Naive thymus-derived CD4-positive, alpha-beta T cell (primary cell): ENCODE data around the gene SAMMSON. TPM values are rescaled to one million over a fixed set of nuclear protein-coding genes. Genes with fewer than 3 reads are reported as not detected.

ENCODE experiments used
- ATAC-seq: fragments of 150-1000 bp; cut with Tn5 transposase; 2 replicates; pipeline ENCODE4 v1.10.0; 2021; ENCODE audit warnings: mild to moderate bottlenecking, moderate library complexity
- CTCF ChIA-PET: fragments of 350-600 bp; sonication (Branson Sonifier 250); formaldehyde crosslinking; loops from one replicate; lab custom pipeline; 2021; ENCODE audit warnings: antibody characterized with exemption; lab: Charles Lee
- POLR2A ChIA-PET: fragments of 350-600 bp; sonication (Branson Sonifier 250); formaldehyde crosslinking; loops from one replicate; lab custom pipeline; 2021; ENCODE audit warnings: antibody characterized with exemption, inconsistent platforms; lab: Charles Lee
- DNase-seq, 9 donors: peaks; one replicate each; pipeline versions ENCODE4 v3.0.0 to v3.0.0-alpha.2; 2020 to 2022; ENCODE audit warnings: mixed read lengths in 1 of 9
- H3K27ac ChIP-seq: one replicate; pipeline ENCODE4 v1.7.0; 2013; ENCODE audit warnings: mild to moderate bottlenecking, low read depth, low read length, moderate library complexity
- H3K27me3 ChIP-seq, 2 donors: one replicate each; pipeline ENCODE4 v1.7.0; 2013; ENCODE audit warnings: low read length in 2 of 2, mild to moderate bottlenecking in 2 of 2, moderate library complexity in 2 of 2; ENCODE audit not compliant: control insufficient read depth in 2 of 2, insufficient read depth in 2 of 2
- H3K36me3 ChIP-seq, 3 experiments: 1 replicate in 2 of 3; 2 replicates in 1 of 3; pipeline ENCODE4 v1.7.0; 2013; ENCODE audit warnings: low read length in 3 of 3, mild to moderate bottlenecking in 3 of 3, moderate library complexity in 1 of 3; ENCODE audit not compliant: insufficient read depth in 3 of 3, control insufficient read depth in 2 of 3
- H3K4me1 ChIP-seq, 2 donors: one replicate each; pipeline ENCODE4 v1.7.0; 2013; ENCODE audit warnings: low read length in 2 of 2, mild to moderate bottlenecking in 2 of 2, moderate library complexity in 1 of 2; ENCODE audit not compliant: control insufficient read depth in 2 of 2, insufficient read depth in 2 of 2
- H3K4me3 ChIP-seq: 2 replicates; pipeline ENCODE4 v1.7.0; 2013; ENCODE audit warnings: mild to moderate bottlenecking, low read length
- H3K9me3 ChIP-seq, 3 experiments: 1 replicate in 2 of 3; 2 replicates in 1 of 3; pipeline ENCODE4 v1.7.0; 2013; ENCODE audit warnings: low read length in 3 of 3; ENCODE audit not compliant: control insufficient read depth in 2 of 3
- H3K27ac Mint-ChIP-seq, 9 donors: one replicate each; pipeline ENCODE4 v1.8.0; 2020 to 2022; ENCODE audit warnings: mixed read lengths in 9 of 9, mild to moderate bottlenecking in 8 of 9, moderate library complexity in 5 of 9, inconsistent platforms in 2 of 9
- H3K27me3 Mint-ChIP-seq, 5 donors: one replicate each; pipeline ENCODE4 v1.8.0; 2021 to 2022; ENCODE audit warnings: mixed read lengths in 5 of 5, mild to moderate bottlenecking in 1 of 5
- H3K36me3 Mint-ChIP-seq, 5 donors: one replicate each; pipeline ENCODE4 v1.8.0; 2020 to 2022; ENCODE audit warnings: mixed read lengths in 5 of 5, mild to moderate bottlenecking in 3 of 5, inconsistent platforms in 1 of 5
- H3K4me1 Mint-ChIP-seq, 7 donors: one replicate each; pipeline ENCODE4 v1.8.0; 2020 to 2022; ENCODE audit warnings: mixed read lengths in 7 of 7, mild to moderate bottlenecking in 3 of 7, inconsistent platforms in 1 of 7
- H3K4me3 Mint-ChIP-seq, 10 donors: one replicate each; pipeline ENCODE4 v1.8.0; 2020 to 2022; ENCODE audit warnings: mild to moderate bottlenecking in 10 of 10, mixed read lengths in 10 of 10, moderate library complexity in 6 of 10, inconsistent platforms in 2 of 10
- H3K9me3 Mint-ChIP-seq, 11 donors: one replicate each; pipeline ENCODE4 v1.8.0; 2020 to 2022; ENCODE audit warnings: mixed read lengths in 11 of 11, mild to moderate bottlenecking in 4 of 11, inconsistent platforms in 1 of 11, moderate library complexity in 1 of 11
- intact Hi-C, 2 donors: fragments of 100-400 bp; cut with micrococcal nuclease; formaldehyde crosslinking; loops; one replicate each; pipeline ENCODE4 v1.15.1; 2023
- polyA plus RNA-seq, 2 donors: library from polyadenylated mRNA; unstranded; fragments of 300-500 nt; fragmentation: Illumina TruSeq; gene quantifications; one replicate each; pipeline ENCODE4 v1.2.3, GENCODE V29; 2021
- total RNA-seq, 6 experiments: library from RNA in 5 of 6; stranded (reverse) in 5 of 6; gene quantifications; 1 replicate in 5 of 6; 2 replicates in 1 of 6; pipeline ENCODE4 v1.2.3 and lab custom pipeline; 2021 to 2026

The SAMMSON gene
- total and polyA plus RNA-seq, 7 experiments from 2014 or later, result not detected

GRCh38 chr3:69993757-69994156, 5.8 kb upstream of the SAMMSON start:
- DNase-seq, result no peak
- ChIA-PET POLR2A (no interaction called here), CTCF (no interaction called here)
- peaks cover 0 to 18% (median 7%) of the 10 kb centered on the region in 5 donors for H3K27me3 Mint-ChIP-seq
- H3K27ac Mint-ChIP-seq, result no peak overlapping the region
- no peaks in the 10 kb centered on the region for H3K36me3 Mint-ChIP-seq
- H3K9me3 Mint-ChIP-seq, result peaks cover 0 to 4% (median 0%) of the 10 kb centered on the region in 11 donors
- no peaks in the 10 kb centered on the region for H3K36me3 ChIP-seq
- no peak for ATAC-seq
- H3K4me3 Mint-ChIP-seq, result no peak overlapping the region
- no peak overlapping the region for H3K27ac ChIP-seq
- no peaks in the 10 kb centered on the region for H3K4me1 ChIP-seq
- no peak overlapping the region for H3K4me3 ChIP-seq
- intact Hi-C loops, result no loop called here
- no peaks in the 10 kb centered on the region for H3K9me3 ChIP-seq
- no peaks in the 10 kb centered on the region for H3K27me3 ChIP-seq
- H3K4me1 Mint-ChIP-seq, result no peaks in the 10 kb centered on the region

- ATAC-seq (no peak), DNase-seq (no peak)
- no peak overlapping the region for H3K4me3 ChIP-seq
- H3K9me3 ChIP-seq, result no peaks in the 10 kb centered on the region
- H3K4me1 Mint-ChIP-seq, result no peaks in the 10 kb centered on the region
- no peaks in the 10 kb centered on the region for H3K36me3 ChIP-seq
- H3K4me3 Mint-ChIP-seq, result no peak overlapping the region
- H3K4me1 ChIP-seq, result no peaks in the 10 kb centered on the region
- H3K9me3 Mint-ChIP-seq, result peaks cover 0 to 4% (median 0%) of the 10 kb centered on the region in 11 donors
- H3K27me3 Mint-ChIP-seq, result peaks cover 0 to 10% (median 7%) of the 10 kb centered on the region in 5 donors
- H3K36me3 Mint-ChIP-seq, result no peaks in the 10 kb centered on the region
- no peaks in the 10 kb centered on the region for H3K27me3 ChIP-seq
- intact Hi-C loops, result no loop called here
- CTCF ChIA-PET, result no interaction called here
- no peak overlapping the region for H3K27ac Mint-ChIP-seq
- no peak overlapping the region for H3K27ac ChIP-seq
- POLR2A ChIA-PET, result no interaction called here
Observed at GRCh38 chr3:69994919-69995318, 4.6 kb upstream of the SAMMSON start.

- ATAC-seq (no peak), DNase-seq (no peak)
- peaks cover 0 to 6% (median 2%) of the 10 kb centered on the region in 11 donors for H3K9me3 Mint-ChIP-seq
- Histone ChIP-seq H3K27ac (no peak overlapping the region), H3K9me3 (no peaks in the 10 kb centered on the region), H3K4me3 (no peak overlapping the region), H3K27me3 (no peaks in the 10 kb centered on the region), H3K36me3 (no peaks in the 10 kb centered on the region), H3K4me1 (no peaks in the 10 kb centered on the region)
- H3K4me1 Mint-ChIP-seq, result no peaks in the 10 kb centered on the region
- H3K36me3 Mint-ChIP-seq, result no peaks in the 10 kb centered on the region
- POLR2A ChIA-PET, result no interaction called here
- peaks cover 0 to 14% (median 7%) of the 10 kb centered on the region in 5 donors for H3K27me3 Mint-ChIP-seq
- intact Hi-C loops, result no loop called here
- no peak overlapping the region for H3K27ac Mint-ChIP-seq
- CTCF ChIA-PET, result no interaction called here
- no peak overlapping the region for H3K4me3 Mint-ChIP-seq
Observed at GRCh38 chr3:69997631-69998307, 1.8 kb upstream of the SAMMSON start.

GRCh38 chr3:69998759-69999139, 784 bp upstream of the SAMMSON start:
- Histone ChIP-seq H3K27me3 (no peaks in the 10 kb centered on the region), H3K27ac (no peak overlapping the region), H3K4me1 (no peaks in the 10 kb centered on the region), H3K4me3 (no peak overlapping the region), H3K9me3 (no peaks in the 10 kb centered on the region), H3K36me3 (no peaks in the 10 kb centered on the region)
- ATAC-seq, result no peak
- Mint-ChIP-seq H3K36me3 (no peaks in the 10 kb centered on the region), H3K27ac (no peak overlapping the region), H3K27me3 (peaks cover 0 to 10% (median 5%) of the 10 kb centered on the region in 5 donors), H3K4me3 (no peak overlapping the region), H3K9me3 (peaks cover 0 to 6% (median 2%) of the 10 kb centered on the region in 11 donors), H3K4me1 (no peaks in the 10 kb centered on the region)
- CTCF ChIA-PET, result no interaction called here
- DNase-seq, result no peak
- POLR2A ChIA-PET, result no interaction called here
- intact Hi-C loops, result no loop called here

- Mint-ChIP-seq H3K9me3 (peaks cover 0 to 6% (median 2%) of the 10 kb centered on the region in 11 donors), H3K4me1 (no peaks in the 10 kb centered on the region), H3K36me3 (no peaks in the 10 kb centered on the region), H3K27me3 (peaks cover 0 to 7% (median 3%) of the 10 kb centered on the region in 5 donors), H3K27ac (no peak overlapping the region), H3K4me3 (no peak overlapping the region)
- intact Hi-C loops, result no loop called here
- H3K27me3 ChIP-seq, result no peaks in the 10 kb centered on the region
- DNase-seq, result no peak
- CTCF ChIA-PET, result no interaction called here
- H3K4me1 ChIP-seq, result no peaks in the 10 kb centered on the region
- ATAC-seq, result no peak
- H3K27ac ChIP-seq, result no peak overlapping the region
- POLR2A ChIA-PET, result no interaction called here
- H3K9me3 ChIP-seq, result no peaks in the 10 kb centered on the region
- H3K36me3 ChIP-seq, result no peaks in the 10 kb centered on the region
- no peak overlapping the region for H3K4me3 ChIP-seq
Observed at GRCh38 chr3:70000028-70000410, 486 bp downstream of the SAMMSON start.

GRCh38 chr3:70000563-70001081, 1.1 kb downstream of the SAMMSON start:
- Mint-ChIP-seq H3K4me1 (no peaks in the 10 kb centered on the region), H3K27ac (no peak overlapping the region), H3K27me3 (peaks cover 0 to 7% (median 3%) of the 10 kb centered on the region in 5 donors), H3K4me3 (no peak overlapping the region), H3K36me3 (no peaks in the 10 kb centered on the region), H3K9me3 (peaks cover 0 to 6% (median 2%) of the 10 kb centered on the region in 11 donors)
- ChIA-PET POLR2A (no interaction called here), CTCF (no interaction called here)
- ATAC-seq (no peak), DNase-seq (no peak)
- Histone ChIP-seq H3K9me3 (no peaks in the 10 kb centered on the region), H3K36me3 (no peaks in the 10 kb centered on the region), H3K4me3 (no peak overlapping the region), H3K27ac (no peak overlapping the region), H3K27me3 (no peaks in the 10 kb centered on the region), H3K4me1 (no peaks in the 10 kb centered on the region)
- intact Hi-C loops, result no loop called here

GRCh38 chr3:70003119-70003518, 3.6 kb downstream of the SAMMSON start:
- CTCF ChIA-PET, result no interaction called here
- POLR2A ChIA-PET, result no interaction called here
- H3K27me3 ChIP-seq, result no peaks in the 10 kb centered on the region
- Mint-ChIP-seq H3K9me3 (peaks cover 0 to 6% (median 3%) of the 10 kb centered on the region in 11 donors), H3K36me3 (no peaks in the 10 kb centered on the region), H3K4me1 (no peaks in the 10 kb centered on the region), H3K27ac (no peak overlapping the region), H3K27me3 (peaks cover 0 to 7% (median 3%) of the 10 kb centered on the region in 5 donors), H3K4me3 (no peak overlapping the region)
- intact Hi-C loops, result no loop called here
- H3K4me1 ChIP-seq, result no peaks in the 10 kb centered on the region
- no peaks in the 10 kb centered on the region for H3K36me3 ChIP-seq
- no peak overlapping the region for H3K27ac ChIP-seq
- ATAC-seq, result no peak
- H3K9me3 ChIP-seq, result no peaks in the 10 kb centered on the region
- H3K4me3 ChIP-seq, result no peak overlapping the region
- DNase-seq, result no peak
